HuH-7 (cell line): ENCODE data around the gene ITGA7.

ENCODE experiments used
- DNase-seq: peaks from one replicate; pipeline ENCODE4 v3.0.0; 2011; ENCODE audit warnings: low spot score

The ITGA7 gene

GRCh38 chr12:55698965-55699364, 8.7 kb downstream of the ITGA7 start:
- no peak for DNase-seq

- no peak for DNase-seq
Measured at GRCh38 chr12:55698241-55698955, 9.3 kb downstream of the ITGA7 start.

- no peak for DNase-seq
Measured at GRCh38 chr12:55697686-55698085, 10.0 kb downstream of the ITGA7 start.

GRCh38 chr12:55696796-55697462, 10.8 kb downstream of the ITGA7 start:
- no peak for DNase-seq

GRCh38 chr12:55696141-55696540, 11.6 kb downstream of the ITGA7 start:
- no peak for DNase-seq

GRCh38 chr12:55695349-55695748, 12.4 kb downstream of the ITGA7 start:
- DNase-seq: no peak

GRCh38 chr12:55694651-55695050, 13.1 kb downstream of the ITGA7 start:
- no peak for DNase-seq

GRCh38 chr12:55694188-55694515, 13.6 kb downstream of the ITGA7 start:
- no peak for DNase-seq

- DNase-seq: no peak
Measured at GRCh38 chr12:55693323-55694187, 14.1 kb downstream of the ITGA7 start.

- DNase-seq: no peak
Measured at GRCh38 chr12:55692631-55693322, 14.9 kb downstream of the ITGA7 start.

GRCh38 chr12:55688716-55689655, 18.7 kb downstream of the ITGA7 start:
- no peak for DNase-seq

- DNase-seq: no peak
Measured at GRCh38 chr12:55687746-55688145, 20.0 kb downstream of the ITGA7 start.

GRCh38 chr12:55686366-55687010, 21.2 kb downstream of the ITGA7 start:
- no peak for DNase-seq

GRCh38 chr12:55685671-55686070, 22.0 kb downstream of the ITGA7 start:
- DNase-seq: no peak

GRCh38 chr12:55684761-55685370, 22.8 kb downstream of the ITGA7 start:
- no peak for DNase-seq

GRCh38 chr12:55683676-55684075, 24.0 kb downstream of the ITGA7 start:
- no peak for DNase-seq

- peak; percentile 46 for DNase-seq
Measured at GRCh38 chr12:55682087-55682796, 25.5 kb downstream of the ITGA7 start.

GRCh38 chr12:55681142-55682077, 26.3 kb downstream of the ITGA7 start:
- peak; percentile 89 for DNase-seq
